HPDE6-E6E7 (cell line): ENCODE data around the gene POM121L2.

Source experiments
- DNase-seq: peaks from one replicate; pipeline ENCODE4 v3.0.0; 2011; ENCODE audit warnings: missing footprints; ENCODE audit errors: extremely low spot score

POM121L2 gene

DNA sequence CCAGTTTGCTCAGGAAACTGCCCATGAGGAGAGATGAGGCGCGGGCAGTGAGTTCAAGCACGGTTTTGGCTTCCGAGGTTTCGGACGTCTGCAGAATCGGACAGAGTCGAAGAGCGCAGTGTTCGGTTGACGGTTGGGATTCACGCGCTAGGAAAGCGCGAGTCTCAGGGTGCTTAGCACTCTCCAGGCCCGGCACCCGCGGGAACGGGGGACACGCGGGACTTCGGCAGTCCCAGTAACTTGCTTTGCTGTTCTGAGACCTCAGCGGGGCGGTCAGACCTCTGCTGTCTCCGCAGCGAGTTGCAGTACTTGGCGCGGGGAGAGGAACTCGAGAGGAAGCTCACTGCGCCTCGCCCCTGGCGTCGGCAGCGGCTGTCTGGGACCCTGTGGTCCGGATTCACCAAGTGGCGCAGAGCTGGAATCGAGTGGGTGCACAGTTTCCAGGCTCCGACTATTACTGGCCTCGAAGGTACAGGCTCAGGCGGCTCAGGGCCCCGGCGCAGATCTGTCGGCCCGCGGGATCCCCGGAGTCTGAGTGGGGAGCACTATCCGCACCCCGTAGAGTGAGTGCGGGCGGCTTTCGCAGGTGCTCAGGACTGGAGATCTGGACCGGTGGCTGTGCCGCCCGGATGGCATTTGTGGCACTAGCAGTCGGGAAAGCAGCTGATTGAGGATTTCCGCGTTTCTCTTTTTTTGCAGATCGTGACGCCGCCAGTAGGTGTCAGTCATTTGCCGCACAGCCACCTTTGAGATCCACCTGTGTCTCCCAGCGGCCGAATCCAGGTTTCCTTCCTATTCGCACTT lies at the start of gene POM121L2:
Gene POM121L2, minus strand, starts transcription at position 128 of the 804 bp plus-strand sequence. Its CDS starts 103 bp downstream, at position 25.
- DNase-seq = peak; percentile 77

DNA sequence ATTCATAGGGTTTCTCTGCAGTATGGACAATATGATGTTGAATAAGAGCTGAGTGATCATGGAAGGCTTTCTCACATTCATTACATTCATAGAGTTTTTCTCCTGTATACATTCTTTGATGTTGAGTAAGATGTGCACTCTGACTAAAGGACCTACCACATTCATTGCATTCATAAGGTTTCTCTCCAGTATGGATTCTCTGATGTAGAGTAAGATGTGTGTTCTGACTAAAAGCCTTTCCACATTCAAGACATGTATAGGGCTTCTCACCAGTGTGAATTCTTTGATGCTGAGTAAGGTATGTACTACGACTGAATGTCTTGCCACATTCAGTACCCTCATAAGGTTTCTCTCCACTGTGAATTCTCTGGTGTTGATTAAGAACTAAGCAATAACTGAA lies 47.2 kb upstream of the POM121L2 start:
- DNase-seq = no peak

GRCh38 chr6:27358786-27359185 lies 46.7 kb upstream of the POM121L2 start:
- DNase-seq = no peak

- no peak for DNase-seq
These were observed 40.8 kb upstream of the POM121L2 start for GRCh38 chr6:27352850-27353249.

DNA sequence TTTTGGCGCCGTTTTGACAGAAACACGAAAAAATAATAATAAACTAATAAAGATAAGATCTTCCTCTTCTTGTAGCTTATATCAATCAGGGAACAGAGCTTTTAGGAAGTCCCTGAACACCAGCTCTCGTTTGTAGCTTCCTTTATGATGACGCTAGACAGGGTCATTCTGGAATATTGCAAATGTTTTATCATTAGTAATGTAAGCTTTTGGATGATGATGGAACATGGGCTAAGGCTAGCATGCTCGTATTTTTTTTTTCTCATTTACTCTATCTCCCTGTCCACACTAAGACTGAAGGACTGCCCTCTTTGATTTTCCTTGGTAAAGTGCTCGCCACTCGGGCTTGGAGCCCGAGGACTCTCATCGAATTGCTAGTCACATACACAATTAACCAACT lies 22.1 kb upstream of the POM121L2 start:
- DNase-seq = no peak

- DNase-seq = no peak
These were observed 21.6 kb upstream of the POM121L2 start for GRCh38 chr6:27333642-27334040.

GRCh38 chr6:27332692-27333641 lies 20.9 kb upstream of the POM121L2 start:
- DNase-seq = peak; percentile 66

GRCh38 chr6:27327023-27327738 lies 15.1 kb upstream of the POM121L2 start:
- no peak for DNase-seq

GRCh38 chr6:27321901-27322300 lies 9.8 kb upstream of the POM121L2 start:
- no peak for DNase-seq

GRCh38 chr6:27321370-27321769 lies 9.3 kb upstream of the POM121L2 start:
- DNase-seq = no peak

DNA sequence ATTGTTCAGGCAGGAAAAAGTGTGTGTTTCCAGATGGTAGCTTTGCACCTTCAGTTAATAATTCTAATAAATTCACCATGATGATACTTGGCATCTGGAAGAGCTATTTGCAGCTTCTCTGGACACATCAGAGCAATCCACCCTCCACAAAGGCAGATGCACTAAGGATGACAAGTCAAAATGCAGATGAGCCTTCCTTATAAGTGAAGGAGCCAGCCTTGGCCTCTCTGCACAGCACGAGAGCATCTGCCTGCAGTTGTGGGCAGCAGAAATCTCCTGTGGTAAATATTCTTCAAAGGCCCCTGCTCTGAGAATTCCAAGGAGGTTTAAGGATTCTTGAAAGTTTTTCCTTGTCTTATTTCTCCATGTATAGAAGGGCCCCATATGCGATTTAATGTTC lies 6.9 kb upstream of the POM121L2 start:
- DNase-seq = no peak

GRCh38 chr6:27314046-27314445 lies 2.0 kb upstream of the POM121L2 start:
- no peak for DNase-seq

DNA sequence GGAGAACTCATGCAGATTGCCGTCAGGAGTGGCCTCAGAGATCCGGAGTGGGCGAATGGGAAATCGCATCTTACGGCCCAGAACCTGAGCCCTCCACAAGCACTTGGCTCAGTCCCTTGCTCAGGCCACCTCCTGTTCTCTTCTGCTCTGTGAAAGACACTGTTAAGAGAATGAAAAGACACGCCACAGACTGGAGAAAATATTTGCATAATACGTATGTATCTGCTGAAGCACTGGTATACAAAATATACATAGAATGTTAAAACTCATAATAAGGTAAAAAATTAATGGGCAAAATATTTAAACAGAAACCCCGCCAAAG lies 838 bp upstream of the POM121L2 start:
- DNase-seq = no peak

DNA sequence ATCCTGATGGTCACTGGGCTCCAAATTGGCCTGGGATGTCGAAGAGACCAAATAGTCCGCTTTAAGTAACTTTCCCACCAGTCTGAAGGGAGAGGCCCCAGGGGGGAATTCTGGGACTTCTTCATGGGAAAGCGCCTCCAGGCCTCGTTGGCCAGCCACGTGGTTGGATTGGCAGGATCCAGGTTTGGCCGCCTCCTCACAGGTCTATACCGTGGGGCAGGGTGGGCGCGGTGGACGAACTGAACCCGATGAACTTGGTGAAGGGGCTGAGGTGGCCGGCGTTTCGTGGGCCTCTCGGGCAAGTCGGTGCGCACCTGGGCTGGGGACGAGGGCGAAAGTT lies 297 bp downstream of the POM121L2 start:
- no peak for DNase-seq

- DNase-seq = no peak
These were observed 8.3 kb downstream of the POM121L2 start for GRCh38 chr6:27303613-27304272.

- DNase-seq = no peak
These were observed 14.0 kb downstream of the POM121L2 start for GRCh38 chr6:27297857-27298730.

- no peak for DNase-seq
These were observed 14.6 kb downstream of the POM121L2 start for GRCh38 chr6:27297484-27297856.

DNA sequence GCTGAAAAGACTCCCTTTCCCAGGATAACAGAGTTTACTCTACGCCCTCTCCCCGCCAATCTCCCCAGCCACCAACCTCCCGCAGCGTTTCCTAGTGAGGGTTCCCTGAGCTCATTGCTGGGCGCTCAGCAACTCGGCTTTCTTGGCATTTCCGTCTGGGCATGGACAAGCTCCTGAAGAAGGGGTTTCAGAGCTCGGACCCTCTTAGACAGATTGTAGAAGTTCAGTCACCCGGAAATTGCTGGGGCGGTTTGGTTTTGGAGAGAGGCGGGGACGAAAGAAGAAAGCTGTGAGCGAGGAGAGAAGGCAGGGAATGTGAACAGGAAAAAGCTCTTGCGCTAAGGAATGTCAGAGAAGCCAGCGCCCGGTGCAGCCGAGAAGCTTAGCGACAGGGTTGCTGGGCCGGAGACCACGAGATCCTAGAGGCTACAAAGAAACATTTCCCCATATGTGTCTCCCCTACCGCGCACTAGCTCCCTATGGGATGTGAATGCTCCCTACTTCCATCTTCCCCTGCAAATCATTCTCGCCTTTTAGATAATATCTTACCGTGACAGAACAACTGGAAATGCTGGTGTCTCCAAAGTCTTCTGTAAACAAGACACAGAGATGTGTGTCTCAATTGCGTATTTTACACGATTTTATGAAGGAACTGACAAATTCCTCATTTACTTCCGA lies 15.8 kb downstream of the POM121L2 start:
- DNase-seq = no peak

DNA sequence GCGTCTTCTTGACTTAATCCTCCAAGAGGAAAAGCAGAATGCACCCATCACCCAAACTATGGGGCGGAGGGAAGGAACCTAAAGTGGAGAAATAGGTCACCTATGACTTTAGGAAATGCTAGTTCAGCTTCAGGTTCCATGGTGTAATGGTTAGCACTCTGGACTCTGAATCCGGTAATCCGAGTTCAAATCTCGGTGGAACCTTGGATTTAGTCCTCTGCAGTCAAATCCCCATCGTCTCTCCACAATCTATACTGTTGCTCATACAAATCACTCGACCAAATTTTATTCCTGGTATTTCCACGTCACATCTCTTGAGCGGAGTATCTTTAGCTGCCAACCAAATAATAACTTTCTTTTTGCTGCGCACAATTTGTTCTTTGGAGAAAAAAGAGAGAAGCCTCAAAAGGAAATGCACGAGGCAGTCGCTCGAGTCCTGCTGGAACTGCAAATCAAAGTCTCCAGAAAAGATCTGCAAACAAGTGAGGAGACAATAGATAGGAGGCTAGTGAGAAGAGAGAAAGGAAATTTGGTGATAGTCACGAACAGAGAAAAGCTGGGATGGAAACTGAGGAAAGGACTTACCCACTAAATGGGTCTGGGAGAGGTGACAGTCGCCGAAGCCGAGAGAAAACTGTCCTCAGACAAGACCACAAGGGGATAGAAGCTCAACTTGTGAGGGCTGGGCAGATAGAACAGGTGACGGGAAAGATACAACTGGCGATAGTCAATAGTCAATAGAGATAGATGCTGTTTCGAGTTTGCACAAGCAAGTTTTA lies 16.6 kb downstream of the POM121L2 start:
- DNase-seq = no peak
